Fibroblast of pulmonary artery (primary cell): Measurements from ENCODE around the gene ODAD3.
A peak's percentile ranks its signal among the peaks of the same experiment; 100 is the strongest.
"Not testable (repeated sequence)": the region's sequence is repeated elsewhere in the genome, so short reads cannot be mapped to it uniquely, and the experiment has no call there.

Experiments
- DNase-seq: peaks from one replicate; pipeline ENCODE4 v3.0.0-alpha.2; 2010; ENCODE audit warnings: low read depth
- H3K4me3 ChIP-seq: replicated peaks from 2 replicates; pipeline ENCODE4 v1.5.1; 2011; ENCODE audit warnings: low read depth, mild to moderate bottlenecking, control low read depth, low read length, moderate library complexity
- CTCF ChIP-seq: IDR thresholded peaks from 2 replicates; pipeline ENCODE4 v1.5.1; 2011; ENCODE audit warnings: mild to moderate bottlenecking, control low read depth, low read length, inconsistent platforms; ENCODE audit errors: missing control alignments

Gene ODAD3

DNA sequence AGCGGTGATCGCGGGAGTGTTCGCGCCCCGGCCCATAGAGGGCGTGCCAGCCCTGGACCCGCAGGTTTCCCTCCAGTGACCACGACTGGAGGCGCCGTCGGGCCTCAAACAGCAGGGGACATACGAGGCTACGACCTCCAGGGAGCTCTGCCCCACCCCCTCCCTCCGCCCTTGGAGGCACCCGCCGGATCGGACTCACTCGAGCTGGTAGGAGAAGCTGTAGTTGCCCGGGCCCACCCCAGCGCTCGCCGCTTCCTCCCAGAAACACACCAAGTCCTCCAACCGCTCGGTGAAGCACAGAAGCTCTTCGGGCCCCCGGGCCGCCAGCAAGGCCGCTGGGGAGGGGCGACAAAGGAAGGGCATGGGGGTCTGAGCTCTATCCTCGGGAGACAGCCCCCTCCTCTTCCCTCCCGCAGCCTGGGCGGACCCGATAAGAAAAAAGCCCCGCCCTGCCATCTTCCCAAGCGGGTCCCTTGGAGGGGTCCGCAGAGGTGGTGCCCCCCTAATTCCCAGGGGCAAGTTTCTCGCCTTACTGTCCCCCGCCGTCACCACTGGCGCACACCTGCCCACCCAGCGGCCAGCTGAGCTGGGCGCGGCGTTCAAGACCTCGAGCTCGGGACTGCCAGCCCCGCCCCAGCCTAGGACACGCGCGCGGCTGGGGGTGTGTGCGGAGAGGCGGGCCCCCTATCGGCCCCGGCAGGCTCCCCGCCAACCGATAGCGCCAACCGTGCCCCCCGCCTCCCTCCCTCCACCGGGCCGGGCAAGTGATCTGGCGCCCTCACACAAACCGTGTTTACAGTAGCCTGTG lies 51.8 kb downstream of the ODAD3 start:
- peak; percentile 39 for DNase-seq
- H3K4me3 ChIP-seq = peak overlapping the region; percentile 65

GRCh38 chr19:11380653-11381537 lies 54.0 kb downstream of the ODAD3 start:
- DNase-seq = peak; percentile 95
- peak overlapping the region; percentile 69 for H3K4me3 ChIP-seq
- TF ChIP-seq CTCF = peak; percentile 60

More for the DNA sequence above, 51.8 kb downstream of the ODAD3 start:
- TF ChIP-seq CTCF = peak; percentile 68

- DNase-seq = no peak
- no peak overlapping the region for H3K4me3 ChIP-seq
- no peak for TF ChIP-seq CTCF
Observed at GRCh38 chr19:11379857-11380350, 55.0 kb downstream of the ODAD3 start.

DNA sequence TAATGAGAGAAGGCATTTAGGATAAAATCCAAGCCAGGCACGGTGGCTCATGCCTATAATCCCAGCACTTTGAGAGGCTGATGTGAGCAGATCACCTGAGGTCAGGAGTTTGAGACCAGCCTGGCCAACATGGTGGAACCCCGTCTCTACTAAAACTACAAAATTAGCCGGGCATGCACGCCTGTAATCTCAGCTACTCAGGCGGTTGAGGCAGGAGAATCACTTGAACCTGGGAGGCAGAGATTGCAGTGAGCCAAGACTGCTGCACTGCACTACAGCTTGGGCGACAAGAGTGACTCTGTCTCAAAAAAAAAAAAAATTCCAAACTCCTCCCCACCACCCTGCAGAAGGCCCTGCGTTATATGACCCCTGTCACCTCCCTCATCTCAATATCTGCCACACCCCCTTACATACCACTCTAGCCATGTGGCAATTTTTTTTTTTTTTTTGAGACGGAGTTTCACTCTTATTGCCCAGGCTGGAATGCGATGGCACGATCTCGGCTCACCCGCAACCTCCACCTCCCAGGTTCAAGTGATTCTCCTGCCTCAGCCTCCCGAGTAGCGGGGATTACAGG lies 55.6 kb downstream of the ODAD3 start:
- H3K4me3 ChIP-seq, DNase-seq: not testable (repeated sequence)

DNA sequence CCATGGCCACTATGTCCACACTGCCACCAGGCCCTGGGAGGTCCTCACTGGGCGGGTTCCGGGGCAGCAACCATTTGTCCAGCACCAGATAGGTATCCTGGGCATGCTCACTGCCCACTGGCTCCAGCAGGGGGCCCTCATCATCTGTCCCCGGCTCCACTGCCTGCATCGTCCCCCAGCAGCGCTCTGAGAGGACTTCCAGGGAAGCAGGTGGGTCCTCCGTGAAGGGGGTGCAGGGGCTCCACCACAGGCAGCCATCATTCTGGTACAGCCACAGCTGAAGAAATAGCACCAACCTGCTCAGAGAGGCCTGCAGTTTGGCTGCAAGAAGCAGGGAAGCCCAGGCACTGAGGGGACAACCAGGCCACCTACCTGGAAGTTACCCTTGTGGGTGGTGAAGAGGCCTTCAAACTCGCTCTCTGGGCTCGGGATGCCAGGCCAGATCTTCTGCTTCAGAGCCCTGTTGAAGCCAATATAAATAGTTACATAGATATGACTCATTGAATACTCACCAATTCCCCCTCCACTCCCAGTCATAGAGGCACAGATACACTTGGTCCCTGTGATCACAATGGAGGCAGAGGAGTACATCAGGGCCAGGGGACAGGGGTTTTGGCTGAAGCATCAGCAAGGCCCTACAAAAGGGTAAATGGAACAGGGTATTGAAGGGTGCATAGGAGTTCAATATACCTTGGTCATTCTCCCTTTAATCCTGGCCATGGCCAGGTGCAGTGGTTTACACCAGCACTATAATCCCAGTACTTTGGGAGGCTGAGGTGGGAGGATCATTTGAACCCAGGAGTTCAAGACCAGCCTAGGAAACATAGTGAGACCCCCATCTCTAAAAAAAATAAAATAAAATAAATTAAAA lies 56.4 kb downstream of the ODAD3 start:
- TF ChIP-seq CTCF = peak; percentile 53
- H3K4me3 ChIP-seq = no peak overlapping the region
- DNase-seq = peak; percentile 66

DNA sequence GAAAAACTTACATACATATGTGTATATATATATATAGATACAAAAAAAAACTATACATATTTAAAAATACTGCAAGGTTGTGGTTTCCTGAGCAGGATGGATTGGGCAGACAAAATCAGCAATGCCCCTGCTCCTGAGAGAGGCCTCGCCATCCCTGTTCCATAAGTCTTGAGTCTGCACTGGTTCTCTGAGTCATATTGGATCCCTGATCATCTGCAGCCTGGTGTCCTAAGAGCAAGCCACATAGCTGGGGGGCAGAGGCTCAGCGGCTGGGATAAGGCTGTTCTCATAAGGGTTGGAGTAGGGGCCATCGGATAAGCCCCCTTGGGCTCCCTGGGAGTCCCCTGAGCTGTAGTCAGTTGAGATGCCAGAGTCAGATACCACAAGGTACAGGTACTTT lies 57.2 kb downstream of the ODAD3 start:
- TF ChIP-seq CTCF = no peak
- DNase-seq = no peak
- H3K4me3 ChIP-seq = no peak overlapping the region
